Adipocyte (in vitro differentiated cells): ENCODE results near the gene STARD3NL.
"Not testable (repeated sequence)": the region's sequence is repeated elsewhere in the genome, so short reads cannot be mapped to it uniquely, and the experiment has no call there.

Experiments used
- DNase-seq: peaks from one replicate; pipeline ENCODE4 v3.0.0-alpha.2; 2015; ENCODE audit warnings: low read depth
- H3K27me3 ChIP-seq: replicated peaks from 2 replicates; pipeline ENCODE4 v1.7.0; 2013; ENCODE audit warnings: mild to moderate bottlenecking, low read length, moderate library complexity; ENCODE audit not compliant: control insufficient read depth, insufficient read depth
- H3K36me3 ChIP-seq: 2 replicates; pipeline ENCODE4 v1.7.0; 2013; ENCODE audit warnings: low read length, mild to moderate bottlenecking, moderate library complexity; ENCODE audit not compliant: control insufficient read depth, insufficient read depth, severe bottlenecking
- H3K4me1 ChIP-seq: 2 replicates; pipeline ENCODE4 v1.7.0; 2013; ENCODE audit warnings: mild to moderate bottlenecking, low read length, moderate library complexity; ENCODE audit not compliant: control insufficient read depth, insufficient read depth
- H3K4me3 ChIP-seq: 2 replicates; pipeline ENCODE4 v1.7.0; 2013; ENCODE audit warnings: mild to moderate bottlenecking, low read length, moderate library complexity
- H3K9ac ChIP-seq: 2 replicates; pipeline ENCODE4 v1.7.0; 2013; ENCODE audit warnings: mild to moderate bottlenecking, low read length, moderate library complexity
- H3K9me3 ChIP-seq: 2 replicates; pipeline ENCODE4 v1.7.0; 2013; ENCODE audit warnings: mild to moderate bottlenecking, low read length, moderate library complexity; ENCODE audit not compliant: control insufficient read depth

STARD3NL gene

GRCh38 chr7:38270405-38270804 lies 92.4 kb downstream of the STARD3NL start:
- not testable (repeated sequence) for H3K4me3 ChIP-seq, H3K36me3 ChIP-seq, H3K4me1 ChIP-seq, H3K9me3 ChIP-seq, H3K27me3 ChIP-seq, DNase-seq, H3K9ac ChIP-seq

GRCh38 chr7:38273286-38273995 lies 95.4 kb downstream of the STARD3NL start, which contains the start of gene TARP:
TSS of gene TARP (minus strand) at chr7:38273636.
- Histone ChIP-seq H3K4me3 (no peak within 1 kb of the TSS), H3K36me3 (no peaks in the 10 kb centered on the region), H3K4me1 (no peaks in the 10 kb centered on the region), H3K27me3 (no peaks in the 10 kb centered on the region), H3K9me3 (no peaks in the 10 kb centered on the region), H3K9ac (no peak within 1 kb of the TSS)
- DNase-seq = no peak

GRCh38 chr7:38274486-38274885 lies 96.4 kb downstream of the STARD3NL start:
- no peaks in the 10 kb centered on the region for H3K36me3 ChIP-seq

GRCh38 chr7:38274927-38275620 lies 97.0 kb downstream of the STARD3NL start:
- H3K27me3 ChIP-seq = no peaks in the 10 kb centered on the region
- no peak for DNase-seq
- H3K9ac ChIP-seq = no peak overlapping the region
- H3K4me3 ChIP-seq = no peak overlapping the region
- no peaks in the 10 kb centered on the region for H3K36me3 ChIP-seq
- no peaks in the 10 kb centered on the region for H3K9me3 ChIP-seq
- H3K4me1 ChIP-seq = no peaks in the 10 kb centered on the region

More at GRCh38 chr7:38274486-38274885, 96.4 kb downstream of the STARD3NL start:
- no peak overlapping the region for H3K9ac ChIP-seq
- no peak overlapping the region for H3K4me3 ChIP-seq
- H3K4me1 ChIP-seq = no peaks in the 10 kb centered on the region
- no peaks in the 10 kb centered on the region for H3K9me3 ChIP-seq
- peak; percentile 5 for DNase-seq
- no peaks in the 10 kb centered on the region for H3K27me3 ChIP-seq

GRCh38 chr7:38276096-38276877 lies 98.2 kb downstream of the STARD3NL start:
- H3K4me1 ChIP-seq = no peaks in the 10 kb centered on the region
- no peak overlapping the region for H3K4me3 ChIP-seq
- no peaks in the 10 kb centered on the region for H3K27me3 ChIP-seq
- H3K9me3 ChIP-seq = no peaks in the 10 kb centered on the region
- DNase-seq = peak; percentile 1
- no peak overlapping the region for H3K9ac ChIP-seq
- H3K36me3 ChIP-seq = no peaks in the 10 kb centered on the region

- no peaks in the 10 kb centered on the region for H3K36me3 ChIP-seq
- no peaks in the 10 kb centered on the region for H3K9me3 ChIP-seq
- peaks cover 4% of the 10 kb centered on the region for H3K27me3 ChIP-seq
- no peak overlapping the region for H3K9ac ChIP-seq
- no peak for DNase-seq
- no peaks in the 10 kb centered on the region for H3K4me1 ChIP-seq
- H3K4me3 ChIP-seq = no peak overlapping the region
These were observed 102.0 kb downstream of the STARD3NL start for GRCh38 chr7:38280000-38280399.
